Stimulated activated CD8-positive, alpha-beta memory T cell treated with anti-CD3 and anti-CD28 coated beads, Interleukin-15, amount 100 ng/mL, for 48 hours (primary cell): ENCODE results near the gene CST1.

Experiments used
- DNase-seq, 2 donors: peaks; one replicate each; pipeline ENCODE4 v3.0.0-alpha.2; 2020; ENCODE audit warnings: low read depth in 2 of 2

CST1 gene

DNA sequence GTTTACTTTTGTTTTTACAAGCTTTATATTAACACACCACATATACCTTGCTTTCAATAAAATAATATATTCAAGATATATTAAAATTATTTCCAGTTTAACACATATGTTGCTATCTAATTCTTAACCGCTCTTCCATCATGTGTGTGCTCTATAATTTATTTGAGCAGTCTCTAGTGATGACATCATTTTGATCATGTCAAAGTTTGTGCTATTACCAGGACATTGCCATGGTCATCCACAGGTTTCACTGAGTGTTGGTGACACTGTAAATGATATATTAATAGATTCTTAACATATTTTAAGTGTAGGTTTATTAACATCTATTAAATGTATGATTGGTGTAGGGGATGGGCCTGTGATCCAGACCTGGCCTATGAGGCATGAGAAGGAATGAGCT, 44.8 kb downstream of the CST1 start:
- DNase-seq = no peak

DNA sequence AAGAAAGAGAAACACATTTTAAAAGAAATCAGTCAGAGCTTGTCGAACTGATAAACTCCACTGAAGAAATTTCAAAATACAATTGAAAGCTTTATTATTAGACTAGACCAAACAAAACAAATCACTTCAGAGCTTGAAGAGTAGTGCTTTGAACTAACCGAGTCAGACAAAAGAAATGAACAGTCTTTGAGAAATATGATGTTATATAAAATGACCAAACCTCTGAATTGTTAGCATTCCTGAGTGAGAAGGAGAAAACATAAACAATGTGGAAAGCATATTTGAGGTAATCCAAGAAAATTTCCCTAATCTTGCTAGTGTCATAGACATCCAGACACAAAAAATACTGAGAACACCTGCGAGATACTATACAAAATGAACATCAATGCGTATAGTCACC, 48.7 kb downstream of the CST1 start:
- no peak for DNase-seq

DNA sequence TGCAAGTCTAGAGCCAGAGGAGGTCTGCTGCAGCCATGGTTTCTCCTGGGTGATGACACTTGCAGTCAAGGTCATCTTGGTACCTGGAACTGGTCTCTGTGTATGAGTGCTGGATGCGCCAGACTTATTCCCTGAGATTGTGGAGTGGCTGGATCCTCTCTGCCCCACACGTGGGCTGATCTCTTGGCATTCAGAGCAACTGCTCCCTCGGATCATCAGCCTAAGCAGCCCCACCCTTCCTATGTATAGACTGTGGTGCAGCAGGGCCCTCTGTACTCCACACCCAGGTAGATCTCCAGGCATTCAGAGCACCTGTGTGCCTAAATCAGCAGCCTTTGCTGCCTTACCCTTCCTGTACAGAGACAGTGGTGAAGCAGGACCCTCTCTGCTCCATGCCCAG, 49.8 kb downstream of the CST1 start:
- no peak for DNase-seq

DNA sequence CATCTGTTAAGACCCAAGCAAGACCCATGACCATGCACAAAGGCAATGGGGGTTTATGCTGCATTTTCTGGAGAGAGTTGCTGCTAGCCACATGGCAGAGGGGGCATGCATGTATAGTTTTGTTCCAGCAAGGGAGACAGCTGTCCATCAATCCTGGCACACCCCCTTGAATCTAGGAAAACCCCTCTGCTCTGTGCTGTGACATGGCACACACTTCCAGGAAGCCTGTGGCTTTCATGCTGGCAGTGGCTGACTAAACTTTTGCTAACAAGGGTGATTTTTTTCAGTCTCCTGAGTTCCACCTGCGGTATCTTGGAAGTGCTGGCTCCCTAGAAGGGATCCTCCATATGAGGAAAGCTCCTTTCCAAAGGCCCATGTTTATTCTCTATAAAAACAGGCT, 52.8 kb downstream of the CST1 start:
- DNase-seq = no peak
